Neural crest cell (in vitro differentiated cells): ENCODE measurements around the gene TBCD. TPM values are rescaled to one million over a fixed set of nuclear protein-coding genes. Genes with fewer than 3 reads are reported as not detected.

Experiments
- DNase-seq: peaks from one replicate; pipeline ENCODE4 v3.0.0; 2021; ENCODE audit warnings: low read depth, mixed read lengths, low spot score
- H3K27ac Mint-ChIP-seq: one replicate; pipeline ENCODE4 v1.8.0; 2021; ENCODE audit warnings: mild to moderate bottlenecking, mixed read lengths; ENCODE audit not compliant: unreplicated experiment
- H3K27me3 Mint-ChIP-seq: 2 replicates; pipeline ENCODE4 v1.8.0; 2021; ENCODE audit warnings: low read depth, mild to moderate bottlenecking, mixed read lengths
- H3K36me3 Mint-ChIP-seq: 2 replicates; pipeline ENCODE4 v1.8.0; 2021; ENCODE audit warnings: low read depth, mild to moderate bottlenecking, mixed read lengths
- H3K4me1 Mint-ChIP-seq: 2 replicates; pipeline ENCODE4 v1.8.0; 2021; ENCODE audit warnings: mixed read lengths
- H3K4me3 Mint-ChIP-seq: one replicate; pipeline ENCODE4 v1.8.0; 2021; ENCODE audit warnings: mild to moderate bottlenecking, mixed read lengths
- H3K9me3 Mint-ChIP-seq: 2 replicates; pipeline ENCODE4 v1.8.0; 2021; ENCODE audit warnings: mixed read lengths
- CTCF ChIP-seq: fragments of 200-600 bp; sonication (generic); conservative IDR thresholded peaks from 2 replicates; pipeline ENCODE4 v1.5.0; 2021; ENCODE audit warnings: antibody characterized with exemption, mild to moderate bottlenecking
- total RNA-seq: library from RNA; stranded (reverse); gene quantifications from 2 replicates; pipeline ENCODE4 v1.2.1, GENCODE V29; 2021

TBCD gene
- total RNA-seq, 1 donor from 2014 or later, result 166 TPM

GRCh38 chr17:82805823-82806222 lies 54.0 kb downstream of the TBCD start:
- peaks cover 8% of the 10 kb centered on the region for H3K9me3 Mint-ChIP-seq
- H3K4me1 Mint-ChIP-seq, result peaks cover 8% of the 10 kb centered on the region
- peaks cover 19% of the 10 kb centered on the region for H3K36me3 Mint-ChIP-seq
- peak overlapping the region; percentile 64 for H3K27ac Mint-ChIP-seq
- TF ChIP-seq CTCF, result no peak
- H3K4me3 Mint-ChIP-seq, result no peak overlapping the region
- H3K27me3 Mint-ChIP-seq, result no peaks in the 10 kb centered on the region
- no peak for DNase-seq

- no peak overlapping the region for H3K27ac Mint-ChIP-seq
- H3K27me3 Mint-ChIP-seq, result no peaks in the 10 kb centered on the region
- no peak for TF ChIP-seq CTCF
- H3K9me3 Mint-ChIP-seq, result peaks cover 5% of the 10 kb centered on the region
- H3K36me3 Mint-ChIP-seq, result peaks cover 13% of the 10 kb centered on the region
- no peak for DNase-seq
- H3K4me1 Mint-ChIP-seq, result peaks cover 3% of the 10 kb centered on the region
- no peak overlapping the region for H3K4me3 Mint-ChIP-seq
Observed at GRCh38 chr17:82806645-82807044, 54.8 kb downstream of the TBCD start.

GRCh38 chr17:82807101-82807500 lies 55.2 kb downstream of the TBCD start:
- no peak for DNase-seq
- Mint-ChIP-seq H3K4me1 (peaks cover 3% of the 10 kb centered on the region), H3K9me3 (peaks cover 3% of the 10 kb centered on the region), H3K27ac (no peak overlapping the region), H3K36me3 (peaks cover 8% of the 10 kb centered on the region), H3K4me3 (no peak overlapping the region), H3K27me3 (no peaks in the 10 kb centered on the region)
- no peak for TF ChIP-seq CTCF

GRCh38 chr17:82807562-82807961 lies 55.7 kb downstream of the TBCD start:
- H3K4me1 Mint-ChIP-seq, result no peaks in the 10 kb centered on the region
- no peak overlapping the region for H3K4me3 Mint-ChIP-seq
- H3K27ac Mint-ChIP-seq, result no peak overlapping the region
- no peak for TF ChIP-seq CTCF
- no peaks in the 10 kb centered on the region for H3K9me3 Mint-ChIP-seq
- DNase-seq, result no peak
- no peaks in the 10 kb centered on the region for H3K27me3 Mint-ChIP-seq
- peaks cover 5% of the 10 kb centered on the region for H3K36me3 Mint-ChIP-seq

DNA sequence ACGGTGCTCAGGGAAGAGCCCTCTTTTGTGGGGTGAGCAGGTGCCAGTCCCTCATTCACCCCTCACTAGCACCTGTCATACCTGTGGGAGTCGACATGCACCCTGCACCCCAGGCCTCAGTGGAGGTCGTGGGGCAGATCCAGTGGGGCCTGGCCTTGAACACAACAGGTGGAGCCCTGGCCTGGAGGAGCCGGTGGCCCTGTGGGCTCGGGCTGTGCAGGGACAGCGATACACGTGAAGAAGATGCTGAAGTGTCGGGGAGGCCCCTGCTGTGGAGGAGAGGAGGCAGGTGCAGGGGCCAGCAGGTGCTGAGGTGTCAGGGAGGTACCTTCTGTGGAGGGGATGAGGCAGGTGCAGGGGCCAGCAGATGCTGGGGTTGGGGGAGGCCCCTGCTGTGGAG lies 56.1 kb downstream of the TBCD start:
- Mint-ChIP-seq H3K9me3 (no peaks in the 10 kb centered on the region), H3K4me3 (no peak overlapping the region), H3K36me3 (peaks cover 2% of the 10 kb centered on the region), H3K4me1 (no peaks in the 10 kb centered on the region), H3K27me3 (no peaks in the 10 kb centered on the region), H3K27ac (no peak overlapping the region)
- DNase-seq, result no peak
- TF ChIP-seq CTCF, result no peak
